K562 (cell line): ENCODE measurements around the gene PPP1R15A. TPM values are rescaled to one million over a fixed set of nuclear protein-coding genes. Genes with fewer than 3 reads are reported as not detected.

ENCODE experiments used
- C11orf30 ChIP-seq: fragments of 450-650 bp; IDR thresholded peaks from 2 replicates; pipeline ENCODE4 v1.6.1; 2016; ENCODE audit warnings: low read depth, mild to moderate bottlenecking
- CBX1 ChIP-seq: sonication (generic); IDR thresholded peaks from 2 replicates; pipeline ENCODE4 v1.6.1; 2016; ENCODE audit warnings: antibody characterized with exemption, low read depth, mild to moderate bottlenecking
- FOXJ2 ChIP-seq: fragments of 200-800 bp; sonication (Bioruptor generic); IDR thresholded peaks from 2 replicates; pipeline ENCODE4 v1.6.1; 2016; ENCODE audit warnings: missing genetic modification characterization, missing compliant biosample characterization
- IRF9 ChIP-seq: fragments of 450-650 bp; IDR thresholded peaks from 2 replicates; pipeline ENCODE4 v1.6.1; 2016; ENCODE audit warnings: missing biosample characterization, missing genetic modification characterization
- MECOM ChIP-seq: fragments of 250-450 bp; sonication (Bioruptor Pico); IDR thresholded peaks from 2 replicates; pipeline ENCODE4 v1.8.0; 2022; ENCODE audit warnings: inconsistent platforms
- PCBP2 ChIP-seq: fragments of 200-400 bp; formaldehyde crosslinking; IDR thresholded peaks from 2 replicates; pipeline ENCODE4 v1.6.1; 2018; ENCODE audit warnings: low read length, low read depth, mild to moderate bottlenecking, moderate library complexity; ENCODE audit not compliant: poor library complexity, severe bottlenecking
- POLR2A ChIP-seq: fragments of 450-650 bp; conservative IDR thresholded peaks from 2 replicates; pipeline ENCODE4 v1.6.1; 2016
- SOX6 ChIP-seq: fragments of 450-650 bp; IDR thresholded peaks from 2 replicates; pipeline ENCODE4 v1.6.1; 2014; ENCODE audit warnings: mild to moderate bottlenecking
- THAP12 ChIP-seq: fragments of 250-450 bp; sonication (Bioruptor Pico); IDR thresholded peaks from 2 replicates; pipeline ENCODE4 v1.9.0; 2021; ENCODE audit warnings: mild to moderate bottlenecking, inconsistent platforms
- ZNF407 ChIP-seq: fragments of 450-650 bp; IDR thresholded peaks from 2 replicates; pipeline ENCODE4 v1.6.1; 2016; ENCODE audit warnings: low read depth
- ZNF436 ChIP-seq: fragments of 250-450, 450-650 bp; sonication (Bioruptor Pico); formaldehyde crosslinking; IDR thresholded peaks from 2 replicates; pipeline ENCODE4 v1.7.0; 2020; ENCODE audit warnings: mild to moderate bottlenecking
- ZNF655 ChIP-seq: fragments of 250-450 bp; sonication (Bioruptor Pico); IDR thresholded peaks from 2 replicates; pipeline ENCODE4 v1.5.0; 2021
- polyA plus RNA-seq, 8 experiments: library from polyadenylated mRNA; depleted of rRNA in 4 of 8; stranded (reverse) in 5 of 8; unstranded in 3 of 8; fragments of >200 nt; fragmentation: Nextera tagmentation in 2 of 8; fragmentation: Illumina TruSeq in 1 of 8; extraction: Ambion mirVana in 2 of 8; extraction: Trizol in 1 of 8; gene quantifications; 2 replicates each; pipeline versions ENCODE4 v1.2.1 to v1.2.3, GENCODE V29; 2011 to 2014; ENCODE audit warnings: inconsistent platforms in 1 of 8, missing spikeins in 1 of 8
- total RNA-seq, 7 experiments: library from RNA; depleted of rRNA in 6 of 7; stranded (reverse); fragments of >200 nt in 6 of 7; fragmentation: Illumina TruSeq in 2 of 7; extraction: Trizol in 2 of 7; gene quantifications; 2 replicates each; pipeline versions ENCODE4 v1.2.1 to v1.2.3, GENCODE V29; 2011 to 2021; ENCODE audit warnings: low replicate concordance in 1 of 7

The PPP1R15A gene
- total and polyA plus RNA-seq, 9 of the 15 experiments (the other 6 are each of a cell fraction or from before 2014, with no cell fraction given) = 0.42 to 73.7 (median 44.0) TPM

GRCh38 chr19:48878196-48879024 lies 6.2 kb downstream of the PPP1R15A start (continued):
- peak; percentile 67 for TF ChIP-seq IRF9 (tag)
- peak; percentile 92 for TF ChIP-seq FOXJ2 (tag)
- peak; percentile 31; the same call in 1 of the 2 replicates for TF ChIP-seq C11orf30
- no peak for TF ChIP-seq ZNF655 (CRISPR knock-in tag)
- TF ChIP-seq MECOM (CRISPR knock-in tag) = no peak
- TF ChIP-seq SOX6 = peak; percentile 100
- TF ChIP-seq POLR2A = peak; percentile 77
- no peak for TF ChIP-seq CBX1
- TF ChIP-seq THAP12 = no peak
- no peak for TF ChIP-seq ZNF407
- no peak for TF ChIP-seq ZNF436 (CRISPR knock-in tag)
- TF ChIP-seq PCBP2 = no peak
